Activated CD4-positive, CD25-positive, alpha-beta regulatory T cell (primary cell): ENCODE results near the gene TRAF3.

ENCODE experiments used
- DNase-seq, 4 experiments: peaks; one replicate each; lab custom pipeline; 2025; lab: John Stamatoyannopoulos, UW

TRAF3 gene

DNA sequence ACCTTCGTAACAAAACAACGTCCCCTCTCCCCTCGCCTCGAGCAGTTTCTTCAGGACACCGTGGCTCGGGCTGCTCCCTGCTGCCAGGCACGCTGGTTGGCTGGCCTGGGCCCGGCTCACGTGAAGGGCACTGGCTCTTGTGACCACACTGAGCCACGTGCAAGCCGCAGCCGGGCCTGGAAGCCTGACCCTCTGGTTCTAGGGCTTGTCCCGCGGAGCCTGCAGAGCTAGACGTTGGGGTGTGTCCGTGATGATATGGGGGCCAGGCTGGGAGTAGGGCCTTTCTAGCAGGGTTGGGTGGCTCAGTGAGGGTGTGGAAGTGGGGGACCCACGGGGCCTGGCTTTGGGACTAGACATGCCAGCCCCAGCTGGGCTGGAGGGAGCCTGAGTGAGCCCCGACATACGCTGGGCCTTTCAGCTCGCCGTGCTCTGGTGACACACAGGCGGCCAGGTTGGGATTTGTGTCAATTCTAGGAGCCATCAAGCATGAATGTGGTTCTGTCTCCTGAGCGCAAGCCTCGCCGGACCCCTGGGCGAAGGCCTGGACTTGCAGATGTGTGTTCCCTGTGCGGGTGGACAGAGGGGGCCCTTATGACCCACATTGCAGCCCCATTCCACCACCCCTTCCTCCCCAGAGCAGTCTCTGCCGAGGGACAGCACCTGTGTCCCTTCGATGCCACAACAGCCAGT, 131.7 kb downstream of the TRAF3 start:
- DNase-seq, result no peak

DNA sequence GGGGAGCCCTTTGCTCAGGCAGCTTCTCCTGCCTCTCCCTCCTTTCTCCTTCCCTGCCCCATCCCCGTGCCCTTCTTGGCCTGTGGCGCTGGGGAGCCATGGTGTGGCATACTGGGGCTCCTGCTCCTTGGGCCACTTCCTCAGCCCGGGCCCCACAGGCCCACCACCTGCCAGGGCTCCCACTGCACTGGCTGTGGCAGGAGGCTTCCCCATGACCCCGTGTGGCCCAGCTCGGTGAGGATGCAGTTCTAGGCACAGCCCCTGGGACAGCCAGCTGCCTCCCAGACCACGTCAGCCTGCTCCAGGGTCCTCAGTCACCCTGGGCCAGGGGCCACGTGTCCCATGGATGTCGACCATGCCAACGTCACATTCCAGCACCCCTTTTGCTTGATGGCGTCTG, 132.2 kb downstream of the TRAF3 start:
- no peak for DNase-seq

DNA sequence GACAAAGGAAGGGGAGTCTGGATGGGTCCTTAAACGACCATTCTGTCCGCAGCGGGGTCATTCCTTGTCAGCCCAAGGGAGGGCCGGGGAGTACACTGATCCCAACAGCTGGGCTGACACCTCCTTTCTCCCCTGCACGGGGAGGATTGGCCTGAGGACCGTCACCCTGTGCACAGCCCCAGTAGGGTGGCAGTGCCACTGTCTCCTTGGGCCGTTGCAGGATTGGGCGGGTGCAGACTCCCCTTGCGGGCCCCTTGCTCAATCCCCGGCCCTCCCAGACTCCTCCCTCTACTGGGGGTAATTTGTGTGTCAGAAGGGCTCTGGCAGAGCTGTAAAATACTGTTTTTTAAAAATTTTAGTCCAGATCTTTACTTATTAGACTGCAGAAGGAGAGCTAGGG, 132.7 kb downstream of the TRAF3 start:
- no peak for DNase-seq

DNA sequence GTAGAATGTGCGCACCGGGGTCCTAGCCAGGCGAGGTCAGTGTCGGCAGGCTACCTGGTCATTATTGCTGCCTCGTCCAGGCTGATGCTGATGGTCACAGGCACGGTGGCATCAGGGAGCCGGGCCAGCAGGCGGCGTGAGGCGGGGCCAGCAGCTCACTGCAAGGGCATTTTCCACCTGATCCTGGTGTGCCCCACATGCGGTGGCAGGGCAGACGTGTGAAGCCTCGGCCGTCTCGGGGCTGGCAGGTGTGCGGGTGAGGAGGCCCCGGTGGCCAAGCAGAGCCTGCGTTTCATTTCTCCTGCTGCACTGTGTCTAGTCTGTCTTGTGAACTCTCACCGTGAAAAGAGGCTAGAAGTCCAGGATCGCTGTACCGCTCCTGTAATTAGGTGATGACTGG, 133.2 kb downstream of the TRAF3 start:
- DNase-seq, result no peak

DNA sequence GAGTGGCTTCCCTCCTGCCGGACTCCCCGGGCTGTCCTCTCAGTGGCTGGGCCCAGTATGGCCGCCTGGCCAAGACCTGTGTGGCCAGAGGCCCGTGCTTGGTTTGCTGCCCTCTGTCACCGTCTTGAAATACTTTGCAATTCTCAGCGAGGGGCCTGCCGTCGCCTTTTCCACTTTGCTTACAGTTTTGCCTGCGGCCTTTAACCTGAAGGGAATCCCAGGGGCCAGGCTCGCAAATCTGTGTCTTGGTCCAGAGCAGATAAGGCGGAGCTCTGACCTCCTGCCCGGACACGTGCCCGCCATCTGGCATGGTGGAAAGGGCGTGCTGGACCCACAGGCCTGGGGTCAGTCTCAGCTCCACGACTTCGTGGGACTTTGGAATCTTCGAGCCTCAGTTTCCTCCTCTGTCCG, 134.3 kb downstream of the TRAF3 start:
- DNase-seq, result no peak

DNA sequence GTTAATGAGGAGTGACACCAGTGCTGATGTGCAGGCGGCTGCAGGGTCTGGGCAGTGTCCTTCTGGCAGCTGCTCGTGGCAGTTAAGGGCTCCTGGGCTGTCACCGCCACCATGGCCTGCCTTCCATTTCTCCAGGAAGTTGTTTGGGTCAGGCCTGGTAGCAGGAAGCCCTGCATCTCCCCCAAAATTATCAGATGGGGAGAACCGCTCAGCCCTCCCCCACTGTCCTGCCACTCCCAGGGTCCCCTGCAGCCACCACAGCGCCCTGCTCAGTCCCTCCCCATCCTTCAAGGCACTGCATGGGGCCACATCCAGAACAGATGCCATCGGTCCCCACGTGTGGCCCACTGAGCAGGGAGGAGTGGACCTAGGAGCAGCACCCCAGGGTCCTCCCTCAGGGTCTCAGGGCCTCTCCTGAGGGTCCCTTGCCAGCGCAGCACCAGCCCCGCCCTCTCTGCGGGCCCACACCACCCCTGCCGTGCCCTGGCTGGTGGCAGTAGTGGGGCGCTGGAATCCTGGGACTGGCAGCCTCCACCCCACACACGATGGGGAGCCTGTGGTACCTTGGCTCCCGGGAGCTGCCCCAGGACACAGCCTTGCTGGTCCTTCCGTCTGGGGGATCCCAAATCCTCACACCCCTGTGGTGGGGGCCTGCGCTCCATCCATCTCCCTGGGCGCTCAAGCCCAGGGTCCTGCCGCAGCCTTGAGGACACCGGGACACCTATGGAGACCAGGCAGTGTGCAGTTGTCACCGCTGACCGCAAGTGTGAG, 134.9 kb downstream of the TRAF3 start:
- no peak for DNase-seq

DNA sequence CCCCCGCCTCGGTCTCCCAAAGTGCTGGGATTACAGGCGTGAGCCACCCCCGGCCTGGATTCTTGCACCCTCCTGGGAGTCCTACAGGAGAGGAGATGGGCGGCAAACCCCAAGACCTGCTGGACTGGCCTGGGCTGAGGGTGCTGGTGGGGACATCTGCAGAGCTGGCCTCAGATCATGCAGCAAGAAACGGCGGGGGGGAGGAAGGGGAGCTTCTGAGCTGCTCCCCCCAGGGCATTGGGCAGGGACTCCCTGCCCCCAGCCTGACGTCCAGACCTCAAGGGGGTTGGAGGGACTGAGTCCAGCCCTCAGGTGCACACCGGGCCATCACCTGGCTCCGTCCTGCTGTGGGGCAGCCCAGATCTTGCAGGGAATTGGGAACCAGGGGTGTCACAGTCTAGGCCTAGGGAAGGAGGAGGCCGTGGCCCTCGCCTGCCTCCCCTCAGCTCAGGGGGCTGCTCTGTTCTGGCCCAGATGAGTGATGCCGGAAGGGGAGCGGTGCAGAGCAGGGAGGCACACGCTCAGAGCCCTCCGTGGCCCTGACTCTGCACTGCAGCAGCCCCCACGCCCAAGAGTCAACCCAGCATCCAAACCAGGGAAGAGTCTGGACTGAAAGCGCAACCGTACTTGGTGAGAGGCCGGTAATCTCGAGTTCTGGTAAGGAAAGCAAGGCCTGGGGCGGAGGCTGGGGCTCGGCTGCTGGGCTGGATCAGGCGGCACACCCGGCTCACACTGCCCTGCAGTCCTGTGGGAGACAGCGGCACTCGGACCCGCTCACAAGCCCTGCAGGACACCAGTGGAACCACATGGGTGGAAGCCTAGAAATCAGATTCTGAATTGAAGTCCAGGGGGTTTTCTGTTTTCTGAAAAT, 136.3 kb downstream of the TRAF3 start:
- DNase-seq, result no peak

DNA sequence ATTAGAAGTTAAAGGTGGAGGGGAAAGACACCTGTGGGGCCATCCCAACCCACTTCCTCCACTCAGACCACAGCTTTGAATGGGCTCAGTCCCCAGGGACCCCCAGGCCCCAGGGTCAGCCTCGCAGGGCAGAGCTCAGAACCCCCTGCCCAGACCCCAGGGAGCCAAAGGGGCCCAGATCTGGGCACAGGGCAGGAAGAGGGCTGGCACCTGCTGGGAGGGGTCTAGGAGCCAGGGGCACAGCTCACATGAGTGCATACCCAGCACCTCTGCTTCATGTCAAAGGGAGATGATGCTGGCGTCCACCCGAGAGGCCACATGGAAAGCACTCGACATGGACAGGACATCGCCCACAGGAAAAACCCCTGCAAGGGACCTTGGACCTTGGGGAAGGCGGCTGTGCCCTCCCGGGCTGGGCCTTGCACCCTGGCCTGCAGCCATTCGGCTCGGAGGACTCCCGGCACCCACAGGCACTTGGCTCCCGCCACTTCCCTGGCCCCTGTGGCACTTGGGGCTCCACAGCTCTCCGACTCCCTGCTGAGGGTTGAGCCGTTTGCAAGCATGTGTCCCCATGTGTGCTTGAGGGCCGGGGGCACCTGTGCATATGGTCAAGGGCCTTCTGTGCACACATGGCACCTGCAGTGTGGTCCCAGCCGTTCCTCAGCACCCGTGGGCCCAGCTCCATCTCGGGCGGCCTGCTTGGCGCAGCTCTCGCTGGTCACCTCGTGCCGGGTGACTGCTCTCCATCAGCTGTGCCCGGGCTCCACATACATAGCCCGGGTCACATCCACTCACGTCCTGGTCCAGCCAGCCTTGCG, 137.4 kb downstream of the TRAF3 start:
- no peak for DNase-seq

DNA sequence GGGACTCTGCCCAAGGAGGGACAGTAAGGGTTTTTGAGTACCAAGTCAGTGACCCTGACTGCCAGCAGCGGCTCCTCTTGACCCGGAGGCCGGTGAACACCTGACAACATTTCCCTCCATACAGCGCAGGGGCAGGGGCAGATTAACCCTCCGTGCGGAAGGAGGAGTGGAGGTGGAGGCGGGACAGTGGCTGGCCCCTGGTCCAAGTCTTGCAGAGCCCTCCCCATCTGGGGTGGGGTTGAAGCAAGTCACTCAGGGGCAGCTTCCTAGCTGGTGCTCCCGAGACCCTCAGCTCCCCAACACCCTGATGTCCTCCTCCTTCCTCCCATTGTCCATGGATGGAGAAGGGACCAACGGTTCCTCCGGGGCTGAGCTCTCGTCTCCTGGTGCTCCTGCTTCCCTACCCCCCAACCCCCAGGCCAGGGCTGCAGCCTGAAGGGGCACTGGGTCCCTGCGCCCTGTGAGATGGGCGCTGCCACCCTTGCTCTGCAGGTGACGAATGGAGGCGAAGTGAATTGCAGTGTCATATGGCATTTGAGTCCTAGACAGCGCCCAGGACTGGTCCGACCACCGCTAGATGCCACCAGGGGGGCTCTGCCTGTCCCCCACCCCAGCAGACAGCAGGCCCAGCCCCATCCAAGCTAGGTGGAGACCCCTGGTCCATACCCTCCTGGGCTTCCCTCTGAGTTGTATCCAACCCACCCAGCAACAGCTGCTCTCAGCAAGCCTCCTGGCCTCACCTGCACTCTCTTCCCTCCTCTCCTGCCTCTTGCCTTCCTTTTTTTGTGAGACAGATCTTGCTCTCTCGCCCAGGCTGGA, 138.3 kb downstream of the TRAF3 start:
- no peak for DNase-seq

DNA sequence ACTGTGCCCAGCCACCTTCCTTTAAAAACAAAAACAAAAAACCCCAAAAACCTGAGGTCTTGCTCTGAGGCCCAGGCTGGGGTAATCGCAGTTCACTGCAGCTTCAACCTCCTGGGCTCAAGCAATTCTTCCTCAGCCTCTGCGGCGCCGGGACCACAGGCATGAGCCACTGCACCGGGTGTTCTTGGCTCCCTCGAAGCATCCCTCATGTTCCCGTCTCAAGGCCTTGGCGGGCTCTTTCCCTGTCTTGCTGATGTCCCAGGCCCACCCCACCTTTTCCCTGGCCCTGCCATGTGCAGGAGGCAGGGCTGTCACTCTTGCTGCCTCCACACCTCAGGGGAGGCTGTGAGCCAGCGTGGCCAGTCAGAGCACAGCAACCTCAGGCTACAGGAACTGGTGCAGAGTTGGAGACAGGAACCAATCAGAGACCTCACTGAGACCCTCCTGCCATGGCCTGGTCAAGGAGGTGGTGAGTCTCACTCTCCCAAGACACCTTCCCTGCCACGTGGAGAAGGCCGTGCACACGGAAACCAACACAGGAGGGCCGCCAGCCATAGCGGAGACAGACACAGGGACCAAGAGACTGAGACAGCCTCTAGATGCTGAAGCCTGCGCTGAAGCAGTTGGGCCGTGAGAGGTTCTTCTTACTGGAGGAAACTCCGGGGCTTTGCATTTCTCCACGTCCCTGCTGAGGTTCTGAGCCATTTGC, 139.3 kb downstream of the TRAF3 start:
- DNase-seq, result no peak

DNA sequence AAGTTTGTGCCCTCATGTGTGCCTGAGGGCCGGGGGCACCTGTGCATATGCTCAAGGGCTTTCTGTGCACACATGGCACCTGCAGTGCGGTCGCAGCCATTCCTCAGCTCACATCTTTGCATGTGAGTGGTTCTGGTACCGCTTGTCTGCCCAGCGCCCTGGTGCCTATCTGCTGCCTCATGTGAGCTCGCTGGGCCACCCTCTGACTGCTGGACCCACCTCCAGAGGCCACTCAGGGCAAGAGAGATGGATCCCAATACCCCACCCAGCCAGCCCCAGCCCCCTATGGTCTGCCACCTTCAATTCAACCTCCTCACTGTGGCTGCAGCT, 139.8 kb downstream of the TRAF3 start:
- no peak for DNase-seq

DNA sequence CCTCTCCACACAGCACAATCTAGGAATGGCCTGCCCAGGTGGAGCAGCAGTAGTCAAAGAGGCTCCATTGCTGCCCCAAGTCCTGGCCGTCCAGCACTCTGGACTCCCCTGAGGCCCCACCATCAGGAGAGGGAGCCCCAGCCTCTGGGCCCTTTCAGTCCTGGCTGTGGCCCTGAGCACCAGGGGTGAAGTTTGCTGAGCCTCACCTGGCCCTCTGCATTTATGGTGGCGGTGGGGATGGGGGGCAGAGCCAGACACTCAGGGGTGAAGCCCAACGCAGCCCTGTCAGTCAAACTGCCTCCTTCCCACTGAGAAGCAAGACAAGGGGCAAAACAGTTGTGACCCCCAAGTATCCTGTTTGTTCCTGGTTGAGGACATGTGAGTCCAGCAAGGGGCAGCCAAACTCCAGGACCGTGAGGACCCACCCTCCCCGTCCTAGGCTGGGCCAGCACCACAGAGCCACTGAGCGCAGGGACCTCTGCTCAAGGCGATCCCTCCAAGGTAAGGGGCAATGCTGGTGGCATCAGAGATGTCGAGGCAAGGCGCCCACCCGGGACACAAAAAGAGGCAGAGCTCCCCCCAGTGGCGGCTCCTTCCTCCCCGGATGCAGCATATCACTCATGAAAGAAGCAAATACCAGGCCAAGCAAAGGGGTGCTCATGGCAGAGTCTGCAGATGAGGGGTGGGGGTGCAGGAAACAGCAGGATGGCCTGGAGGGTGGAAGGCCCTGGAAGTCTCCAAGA, 140.4 kb downstream of the TRAF3 start:
- peak in 2 of 4 experiments; percentile 38 to 48 for DNase-seq

DNA sequence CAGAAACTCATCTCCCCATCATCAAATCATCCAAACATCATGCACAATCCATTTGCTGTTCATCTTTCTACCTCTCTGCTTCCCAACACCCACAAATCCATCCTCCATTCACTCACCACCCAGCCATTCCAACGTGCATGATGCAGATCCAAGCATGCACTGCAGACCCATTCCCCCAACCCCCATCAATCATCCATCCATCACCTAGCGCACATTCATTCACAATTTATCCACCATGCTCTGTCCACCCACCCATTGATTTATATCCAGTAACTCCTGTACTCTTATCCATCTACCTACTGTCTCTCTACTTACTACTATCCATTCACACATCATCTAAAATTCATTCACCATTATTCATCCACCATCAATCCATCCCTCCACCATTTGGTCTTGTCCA, 141.2 kb downstream of the TRAF3 start:
- no peak for DNase-seq

DNA sequence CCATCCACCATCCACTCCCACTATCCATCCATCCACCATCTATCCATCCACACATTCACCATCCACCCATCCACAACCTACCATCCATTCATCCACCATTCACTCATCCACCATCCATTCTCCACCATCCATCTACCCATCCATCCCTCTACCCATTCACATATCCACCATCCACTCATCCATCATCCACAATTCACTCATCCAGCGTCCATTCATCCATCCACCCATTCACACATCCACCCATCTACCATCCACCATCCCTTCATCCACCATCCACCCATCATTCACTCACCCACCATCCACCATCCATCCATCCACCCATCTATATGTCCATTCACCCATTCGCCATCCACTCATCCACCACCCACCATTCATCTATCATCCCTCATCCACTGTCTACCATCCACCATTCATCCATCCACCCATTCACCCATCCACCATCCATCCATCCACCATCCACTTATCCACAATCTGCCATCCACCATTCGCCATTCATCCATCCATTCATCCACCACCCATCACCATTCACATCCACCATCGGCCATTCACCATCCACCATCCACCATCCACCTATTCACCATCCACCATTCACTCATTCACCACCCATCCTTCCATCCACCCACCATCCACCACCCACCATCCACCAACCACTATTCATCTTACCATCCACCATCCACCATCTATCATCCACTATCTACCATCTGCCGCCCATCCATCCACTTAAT, 143.2 kb downstream of the TRAF3 start:
- no peak for DNase-seq

DNA sequence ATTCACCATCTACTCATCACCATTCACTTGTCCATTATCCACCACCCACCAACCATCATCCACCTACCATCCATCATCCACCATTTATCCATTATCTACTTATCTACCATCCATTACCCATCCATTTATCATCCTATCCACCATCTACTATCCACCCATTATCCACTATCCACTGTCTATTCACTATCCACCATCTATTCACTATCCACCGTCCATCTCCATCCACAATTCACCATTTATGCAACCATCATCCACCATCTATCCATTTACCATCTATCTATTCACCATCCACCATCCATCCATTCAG, 143.7 kb downstream of the TRAF3 start:
- DNase-seq, result no peak

DNA sequence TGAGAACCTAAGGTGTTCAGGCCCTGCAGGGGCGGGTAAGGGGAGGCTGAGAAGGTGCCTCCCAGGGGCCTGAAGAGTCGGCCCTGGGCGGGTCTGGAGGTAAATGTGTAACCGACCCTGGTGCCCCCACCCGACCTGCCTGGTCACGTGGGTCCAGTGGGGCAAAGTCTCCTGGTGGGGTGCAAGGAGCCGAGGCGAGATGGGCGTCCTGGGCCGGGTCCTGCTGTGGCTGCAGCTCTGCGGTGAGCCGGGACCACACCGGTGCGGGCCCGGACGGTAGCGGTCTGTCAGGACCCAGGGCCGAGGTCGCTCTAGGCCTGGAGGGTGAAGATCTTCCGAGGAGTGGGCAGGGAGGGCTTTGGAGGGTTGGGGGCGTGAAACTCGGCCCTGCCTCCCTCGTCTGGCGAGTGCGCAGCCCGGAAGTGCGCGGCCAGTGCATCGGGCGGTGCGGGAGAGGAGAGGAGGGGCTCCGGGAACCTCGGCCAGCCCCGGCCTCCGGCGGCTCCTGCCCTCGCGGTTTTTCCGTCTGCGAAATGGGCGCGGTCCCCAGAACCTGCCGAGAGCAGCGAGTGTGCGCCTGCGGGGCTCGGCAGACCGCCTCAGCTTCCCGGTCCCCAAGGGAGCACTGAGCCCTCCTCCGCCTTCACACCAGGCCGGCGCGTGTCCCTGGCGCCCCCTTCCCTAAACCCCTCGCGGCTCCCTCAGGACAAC, 145.4 kb downstream of the TRAF3 start, which contains the start of gene AMN:
Gene AMN (plus strand): TSS at position 174 of the 711 bp plus-strand sequence. CDS start 26 bp downstream, at position 200.
- DNase-seq, result no peak

DNA sequence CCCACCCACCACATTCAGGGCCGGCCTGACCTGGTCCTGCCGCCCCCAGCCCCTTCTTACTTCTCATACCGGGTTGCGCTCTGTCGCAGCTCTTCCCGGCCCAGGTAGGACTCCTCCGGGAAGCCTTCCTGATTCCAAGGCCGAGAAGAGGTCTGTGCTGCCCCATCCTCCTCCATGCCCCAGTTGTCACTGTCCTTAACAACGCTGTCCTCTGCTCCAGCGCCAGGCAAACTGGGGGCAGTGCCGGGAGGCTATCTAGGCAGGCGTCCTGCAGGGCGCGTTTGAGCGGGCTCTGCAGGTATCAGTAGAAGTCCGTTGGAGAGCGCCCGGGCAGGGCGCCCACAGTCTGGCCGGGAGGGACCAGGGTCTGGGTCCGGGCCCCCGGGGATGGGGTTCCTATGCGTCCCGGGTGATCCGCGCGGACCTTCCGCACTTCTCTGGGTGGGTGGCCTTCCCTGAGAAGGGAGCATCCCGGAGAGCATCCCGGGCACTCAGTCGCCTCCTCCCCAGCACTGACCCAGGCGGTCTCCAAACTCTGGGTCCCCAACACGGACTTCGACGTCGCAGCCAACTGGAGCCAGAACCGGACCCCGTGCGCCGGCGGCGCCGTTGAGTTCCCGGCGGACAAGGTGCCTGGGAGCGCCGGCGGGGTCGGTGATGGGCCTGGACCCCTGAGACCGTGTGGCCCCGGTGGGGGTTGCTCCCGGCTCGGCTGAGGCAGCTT, 146.1 kb downstream of the TRAF3 start:
- DNase-seq, result no peak
